ENCODE results near the gene COBL. TPM values are rescaled to one million over a fixed set of nuclear protein-coding genes. Genes with fewer than 3 reads are reported as not detected.

COBL gene
- total RNA-seq, 6 experiments from 2014 or later, result 21.5 to 35.9 (median 24.6) TPM

DNA sequence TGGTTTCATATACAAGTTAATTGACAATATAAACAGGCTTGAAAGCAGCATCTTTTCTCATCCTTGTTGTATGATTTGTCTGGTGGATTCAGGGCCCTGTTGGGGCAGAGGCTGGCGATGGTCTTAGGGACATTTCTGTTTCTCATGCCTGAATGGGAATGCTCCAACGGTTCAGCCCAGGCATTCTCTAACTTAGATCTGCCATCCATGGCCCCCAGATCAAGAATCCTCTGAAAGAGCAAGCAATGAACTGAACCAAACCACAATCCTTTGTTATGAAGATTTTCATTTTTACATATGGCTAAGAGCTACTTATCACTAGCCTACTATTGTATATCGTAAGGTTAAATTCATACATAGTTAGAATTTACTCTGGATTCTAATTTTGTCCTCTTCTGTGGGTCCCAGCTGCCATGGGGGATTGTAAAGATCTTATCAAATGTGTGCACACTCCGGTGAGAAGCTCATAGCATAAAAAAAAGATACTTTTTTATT, 163.9 kb downstream of the COBL start:
- no peaks in the 10 kb centered on the region for H3K27me3 ChIP-seq
- H3K4me3 ChIP-seq, result no peak overlapping the region
- no peak for TF ChIP-seq POLR2A (IDR thresholded peaks at IDR 0.05)
- TF ChIP-seq, protein P1, sequence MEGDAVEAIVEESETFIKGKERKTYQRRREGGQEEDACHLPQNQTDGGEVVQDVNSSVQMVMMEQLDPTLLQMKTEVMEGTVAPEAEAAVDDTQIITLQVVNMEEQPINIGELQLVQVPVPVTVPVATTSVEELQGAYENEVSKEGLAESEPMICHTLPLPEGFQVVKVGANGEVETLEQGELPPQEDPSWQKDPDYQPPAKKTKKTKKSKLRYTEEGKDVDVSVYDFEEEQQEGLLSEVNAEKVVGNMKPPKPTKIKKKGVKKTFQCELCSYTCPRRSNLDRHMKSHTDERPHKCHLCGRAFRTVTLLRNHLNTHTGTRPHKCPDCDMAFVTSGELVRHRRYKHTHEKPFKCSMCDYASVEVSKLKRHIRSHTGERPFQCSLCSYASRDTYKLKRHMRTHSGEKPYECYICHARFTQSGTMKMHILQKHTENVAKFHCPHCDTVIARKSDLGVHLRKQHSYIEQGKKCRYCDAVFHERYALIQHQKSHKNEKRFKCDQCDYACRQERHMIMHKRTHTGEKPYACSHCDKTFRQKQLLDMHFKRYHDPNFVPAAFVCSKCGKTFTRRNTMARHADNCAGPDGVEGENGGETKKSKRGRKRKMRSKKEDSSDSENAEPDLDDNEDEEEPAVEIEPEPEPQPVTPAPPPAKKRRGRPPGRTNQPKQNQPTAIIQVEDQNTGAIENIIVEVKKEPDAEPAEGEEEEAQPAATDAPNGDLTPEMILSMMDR (IDR thresholded peaks at IDR 0.05), result no peak
- H3K9me3 ChIP-seq, result no peaks in the 10 kb centered on the region
- intact Hi-C loops (cut with DNase I), result no loop called here
- H3K27ac ChIP-seq, result no peak overlapping the region
- H3K4me1 ChIP-seq, result peaks cover 0 to 15% (median 2%) of the 10 kb centered on the region in 4 donors
- WGBS (ENCODE audit: insufficient coverage, low coverage, low lambda C conversion rate, missing lambda C conversion rate), result 74% methylated on average over 4 of the region's 4 CpGs
- no peaks in the 10 kb centered on the region for H3K36me3 ChIP-seq
- ATAC-seq (no peak), DNase-seq (no peak)

DNA sequence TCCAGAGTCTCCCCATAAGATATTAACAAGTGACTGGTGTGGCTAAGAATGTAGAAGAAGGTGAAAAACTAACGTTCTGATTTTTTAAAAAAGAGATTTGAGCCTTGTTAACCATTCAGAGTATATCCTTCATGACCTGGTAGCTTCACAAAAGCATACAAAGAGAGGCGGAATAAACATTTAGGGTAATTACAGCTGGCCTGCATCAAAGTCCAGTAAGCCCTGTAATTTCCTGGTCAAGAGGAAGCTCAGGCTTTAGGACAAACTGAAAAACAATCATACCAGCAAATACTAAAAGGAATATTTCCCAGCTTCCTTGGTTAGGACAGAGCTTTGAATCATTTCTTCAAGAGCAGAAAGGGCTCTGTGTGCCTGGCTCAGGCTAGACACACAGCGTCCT, 165.2 kb downstream of the COBL start:
- ATAC-seq (no peak), DNase-seq (no peak)
- Histone ChIP-seq H3K36me3 (no peaks in the 10 kb centered on the region), H3K27ac (no peak overlapping the region), H3K27me3 (no peaks in the 10 kb centered on the region), H3K4me1 (peaks cover 0 to 5% (median 0%) of the 10 kb centered on the region in 4 donors), H3K4me3 (no peak overlapping the region), H3K9me3 (peaks cover 0 to 6% (median 0%) of the 10 kb centered on the region in 4 donors)
- TF ChIP-seq POLR2A (IDR thresholded peaks at IDR 0.05), result no peak
- TF ChIP-seq, protein P1 (IDR thresholded peaks at IDR 0.05), result no peak
- WGBS (ENCODE audit: insufficient coverage, low coverage, low lambda C conversion rate, missing lambda C conversion rate), result 72% methylated on average over 2 of the region's 3 CpGs
- intact Hi-C loops (cut with DNase I), result no loop called here

DNA sequence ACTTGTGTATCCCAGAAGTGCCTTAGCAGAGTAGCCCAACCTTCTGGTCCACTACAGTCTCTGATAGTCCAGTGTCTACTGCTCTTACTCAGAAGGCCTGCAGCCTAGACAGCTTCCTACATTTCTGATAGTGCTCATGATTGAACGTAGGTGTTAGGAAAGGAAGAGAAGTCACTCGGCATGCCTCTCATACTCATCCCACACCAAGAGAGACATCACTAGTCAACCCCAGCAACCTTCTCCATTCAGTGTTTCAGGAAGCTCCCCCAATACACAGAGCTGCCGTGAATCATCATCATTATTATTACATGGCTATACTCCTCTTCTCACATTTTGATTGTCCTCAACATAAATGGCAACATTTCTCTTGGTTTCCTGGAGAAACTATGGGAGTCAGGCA, 166.4 kb downstream of the COBL start:
- Histone ChIP-seq H3K4me3 (no peak overlapping the region), H3K27me3 (no peaks in the 10 kb centered on the region), H3K9me3 (peaks cover 0 to 6% (median 0%) of the 10 kb centered on the region in 4 donors), H3K27ac (no peak overlapping the region), H3K36me3 (no peaks in the 10 kb centered on the region), H3K4me1 (no peaks in the 10 kb centered on the region)
- 91% methylated on average over 1 of the region's 3 CpGs for WGBS (ENCODE audit: insufficient coverage, low coverage, low lambda C conversion rate, missing lambda C conversion rate)
- intact Hi-C loops (cut with DNase I), result no loop called here
- TF ChIP-seq, protein P1 (IDR thresholded peaks at IDR 0.05), result no peak
- no peak for TF ChIP-seq POLR2A (IDR thresholded peaks at IDR 0.05)
- DNase-seq, result no peak
- ATAC-seq, result no peak

DNA sequence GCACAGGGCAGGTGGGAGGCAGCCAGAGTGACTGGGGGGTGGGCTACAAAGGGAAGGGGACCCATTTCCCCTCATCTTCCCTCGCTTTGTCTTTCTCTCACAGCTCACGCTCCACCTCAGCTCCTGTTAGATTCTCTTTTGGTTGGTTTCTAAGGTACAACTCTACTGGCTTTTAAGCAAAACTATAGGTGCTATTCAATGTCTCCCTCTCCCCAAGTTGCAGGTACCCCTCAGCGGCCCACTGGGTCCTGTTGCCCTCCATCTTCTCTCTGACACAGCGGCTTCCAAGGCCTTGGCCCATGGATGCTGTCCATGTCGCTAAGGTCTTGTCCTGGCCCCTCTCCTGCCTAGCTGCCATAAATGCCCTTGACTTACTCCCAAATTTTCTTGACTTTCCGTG, 168.4 kb downstream of the COBL start:
- DNase-seq (no peak), ATAC-seq (no peak)
- no peak overlapping the region for H3K27ac ChIP-seq
- TF ChIP-seq, protein P1 (IDR thresholded peaks at IDR 0.05), result no peak
- no peak for TF ChIP-seq POLR2A (IDR thresholded peaks at IDR 0.05)
- H3K36me3 ChIP-seq, result no peaks in the 10 kb centered on the region
- 91% methylated on average over 4 of the region's 6 CpGs for WGBS (ENCODE audit: insufficient coverage, low coverage, low lambda C conversion rate, missing lambda C conversion rate)
- peaks cover 0 to 6% (median 0%) of the 10 kb centered on the region in 4 donors for H3K9me3 ChIP-seq
- intact Hi-C loops (cut with DNase I), result no loop called here
- H3K4me1 ChIP-seq, result no peaks in the 10 kb centered on the region
- no peaks in the 10 kb centered on the region for H3K27me3 ChIP-seq
- no peak overlapping the region for H3K4me3 ChIP-seq

All from right lobe of liver (tissue), 6 donors.